GM18870 (cell line): ENCODE results near the gene GADD45A.
"Not testable (repeated sequence)": the region's sequence is repeated elsewhere in the genome, so short reads cannot be mapped to it uniquely, and the experiment has no call there.

Experiments used
- ATAC-seq: cut with Tn5 transposase; IDR thresholded peaks from one replicate; pipeline ENCODE4 v1.9.1; 2021; ENCODE audit warnings: moderate library complexity; ENCODE audit not compliant: unreplicated experiment

GADD45A gene

GRCh38 chr1:67685067-67685557 lies at the start of gene GADD45A:
GADD45A (plus strand) TSS chr1:67685201; CDS start chr1:67685495, 294 bp downstream.
- peak; percentile 84 for ATAC-seq

GRCh38 chr1:67636146-67636545 lies 48.9 kb upstream of the GADD45A start:
- ATAC-seq = no peak

- ATAC-seq = no peak
Measured at GRCh38 chr1:67639361-67639760, 45.6 kb upstream of the GADD45A start.

- ATAC-seq = no peak
Measured at GRCh38 chr1:67642629-67643028, 42.4 kb upstream of the GADD45A start.

GRCh38 chr1:67644566-67644965 lies 40.4 kb upstream of the GADD45A start:
- ATAC-seq = no peak

GRCh38 chr1:67645495-67646144 lies 39.4 kb upstream of the GADD45A start:
- no peak for ATAC-seq

GRCh38 chr1:67646145-67647035 lies 38.6 kb upstream of the GADD45A start:
- ATAC-seq = no peak

- ATAC-seq = no peak
Measured at GRCh38 chr1:67647036-67647798, 37.8 kb upstream of the GADD45A start.

- no peak for ATAC-seq
Measured at GRCh38 chr1:67647814-67648358, 37.1 kb upstream of the GADD45A start.

- ATAC-seq = no peak
Measured at GRCh38 chr1:67648582-67649326, 36.2 kb upstream of the GADD45A start.

- no peak for ATAC-seq
Measured at GRCh38 chr1:67650061-67650460, 34.9 kb upstream of the GADD45A start.

- ATAC-seq = no peak
Measured at GRCh38 chr1:67651031-67651430, 34.0 kb upstream of the GADD45A start.

GRCh38 chr1:67652800-67653199 lies 32.2 kb upstream of the GADD45A start:
- ATAC-seq = peak; percentile 41

GRCh38 chr1:67653304-67653703 lies 31.7 kb upstream of the GADD45A start:
- no peak for ATAC-seq

- no peak for ATAC-seq
Measured at GRCh38 chr1:67655581-67655980, 29.4 kb upstream of the GADD45A start.

GRCh38 chr1:67657152-67657551 lies 27.8 kb upstream of the GADD45A start:
- not testable (repeated sequence) for ATAC-seq

- ATAC-seq = no peak
Measured at GRCh38 chr1:67659229-67659628, 25.8 kb upstream of the GADD45A start.

GRCh38 chr1:67662884-67663283 lies 22.1 kb upstream of the GADD45A start:
- ATAC-seq = no peak

GRCh38 chr1:67664048-67664447 lies 21.0 kb upstream of the GADD45A start:
- ATAC-seq = no peak

- not testable (repeated sequence) for ATAC-seq
Measured at GRCh38 chr1:67665307-67665706, 19.7 kb upstream of the GADD45A start.
